Uterus (tissue), 2 donors: Measurements from ENCODE around the gene PILRB.
"Not testable (repeated sequence)": the region's sequence is repeated elsewhere in the genome, so short reads cannot be mapped to it uniquely, and the experiment has no call there.

Experiments
- CTCF ChIP-seq, 4 experiments: fragments of 200-600 bp in 2 of 4; fragments of 450-650 bp in 2 of 4; sonication (generic) in 2 of 4; IDR thresholded peaks; one replicate each; pipeline ENCODE4 v1.5.1; 2016 to 2019; ENCODE audit warnings: antibody characterized with exemption in 4 of 4, mild to moderate bottlenecking in 2 of 4, moderate library complexity in 1 of 4
- POLR2A ChIP-seq, 2 donors: fragments of 450-650 bp; IDR thresholded peaks; one replicate each; pipeline ENCODE4 v1.6.1; 2016; ENCODE audit warnings: antibody characterized with exemption in 2 of 2, mild to moderate bottlenecking in 1 of 2, moderate library complexity in 1 of 2

GRCh38 chr7:100326914-100327313 lies 31.0 kb upstream of the PILRB start:
- TF ChIP-seq CTCF, POLR2A (IDR thresholded peaks at IDR 0.05): not testable (repeated sequence)
